KMS-11 (cell line): Measurements from ENCODE around the gene TMEM187.

Source experiments
- H2AFZ ChIP-seq: fragments of 200-600 bp; sonication (generic); 2 replicates; pipeline ENCODE4 v1.6.1; 2016; ENCODE audit warnings: antibody characterized with exemption, mixed run types, low read depth
- H3K27ac ChIP-seq: fragments of 200-600 bp; sonication (generic); 2 replicates; pipeline ENCODE4 v1.6.1; 2016; ENCODE audit warnings: mild to moderate bottlenecking, mixed run types
- H3K27me3 ChIP-seq: fragments of 200-600 bp; sonication (generic); 2 replicates; pipeline ENCODE4 v1.6.1; 2017; ENCODE audit warnings: mild to moderate bottlenecking, low read depth, mixed run types, moderate library complexity; ENCODE audit not compliant: insufficient read depth
- H3K36me3 ChIP-seq: fragments of 200-600 bp; sonication (generic); 2 replicates; pipeline ENCODE4 v1.6.1; 2017; ENCODE audit warnings: mild to moderate bottlenecking, mixed run types; ENCODE audit not compliant: insufficient read depth
- H3K4me1 ChIP-seq: fragments of 200-600 bp; sonication (generic); 2 replicates; pipeline ENCODE4 v1.6.1; 2016; ENCODE audit warnings: mild to moderate bottlenecking, low read depth, mixed run types; ENCODE audit not compliant: poor library complexity, severe bottlenecking
- H3K4me2 ChIP-seq: fragments of 200-600 bp; sonication (generic); 2 replicates; pipeline ENCODE4 v1.7.0; 2016; ENCODE audit warnings: mild to moderate bottlenecking, mixed run types
- H3K4me3 ChIP-seq: fragments of 200-600 bp; sonication (generic); IDR thresholded peaks from 2 replicates; pipeline ENCODE4 v1.6.1; 2017; ENCODE audit warnings: low read depth, low read length, mixed read lengths; ENCODE audit not compliant: insufficient read depth
- H3K79me2 ChIP-seq: fragments of 200-600 bp; sonication (generic); 2 replicates; pipeline ENCODE4 v1.6.1; 2016; ENCODE audit warnings: low read depth, mixed run types; ENCODE audit not compliant: insufficient read depth
- H3K9ac ChIP-seq: fragments of 200-600 bp; sonication (generic); 2 replicates; pipeline ENCODE4 v1.6.1; 2016; ENCODE audit warnings: mild to moderate bottlenecking, mixed run types
- H4K20me1 ChIP-seq: fragments of 200-600 bp; sonication (generic); 2 replicates; pipeline ENCODE4 v1.6.1; 2016; ENCODE audit warnings: mild to moderate bottlenecking, mixed run types; ENCODE audit not compliant: insufficient read depth
- TF ChIP-seq, protein P1 (sequence below): fragments of 200-600 bp; sonication (generic); conservative IDR thresholded peaks from 2 replicates; pipeline ENCODE4 v1.6.1; 2017; ENCODE audit warnings: low read depth, mild to moderate bottlenecking, antibody characterized with exemption, low read length, moderate library complexity, mixed read lengths

The TMEM187 gene

GRCh38 chrX:154030266-154030665 is 57.7 kb downstream of the TMEM187 start:
- Histone ChIP-seq H3K27me3 (no peaks in the 10 kb centered on the region), H3K36me3 (no peaks in the 10 kb centered on the region), H3K79me2 (no peaks in the 10 kb centered on the region; the same call in 1 of the 2 replicates), H3K4me1 (no peaks in the 10 kb centered on the region), H2AFZ (no peak overlapping the region), H3K4me2 (no peak overlapping the region), H3K4me3 (no peak overlapping the region), H3K27ac (no peak overlapping the region), H4K20me1 (no peaks in the 10 kb centered on the region), H3K9ac (no peak overlapping the region)
- TF ChIP-seq, protein P1, sequence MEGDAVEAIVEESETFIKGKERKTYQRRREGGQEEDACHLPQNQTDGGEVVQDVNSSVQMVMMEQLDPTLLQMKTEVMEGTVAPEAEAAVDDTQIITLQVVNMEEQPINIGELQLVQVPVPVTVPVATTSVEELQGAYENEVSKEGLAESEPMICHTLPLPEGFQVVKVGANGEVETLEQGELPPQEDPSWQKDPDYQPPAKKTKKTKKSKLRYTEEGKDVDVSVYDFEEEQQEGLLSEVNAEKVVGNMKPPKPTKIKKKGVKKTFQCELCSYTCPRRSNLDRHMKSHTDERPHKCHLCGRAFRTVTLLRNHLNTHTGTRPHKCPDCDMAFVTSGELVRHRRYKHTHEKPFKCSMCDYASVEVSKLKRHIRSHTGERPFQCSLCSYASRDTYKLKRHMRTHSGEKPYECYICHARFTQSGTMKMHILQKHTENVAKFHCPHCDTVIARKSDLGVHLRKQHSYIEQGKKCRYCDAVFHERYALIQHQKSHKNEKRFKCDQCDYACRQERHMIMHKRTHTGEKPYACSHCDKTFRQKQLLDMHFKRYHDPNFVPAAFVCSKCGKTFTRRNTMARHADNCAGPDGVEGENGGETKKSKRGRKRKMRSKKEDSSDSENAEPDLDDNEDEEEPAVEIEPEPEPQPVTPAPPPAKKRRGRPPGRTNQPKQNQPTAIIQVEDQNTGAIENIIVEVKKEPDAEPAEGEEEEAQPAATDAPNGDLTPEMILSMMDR: no peak

DNA sequence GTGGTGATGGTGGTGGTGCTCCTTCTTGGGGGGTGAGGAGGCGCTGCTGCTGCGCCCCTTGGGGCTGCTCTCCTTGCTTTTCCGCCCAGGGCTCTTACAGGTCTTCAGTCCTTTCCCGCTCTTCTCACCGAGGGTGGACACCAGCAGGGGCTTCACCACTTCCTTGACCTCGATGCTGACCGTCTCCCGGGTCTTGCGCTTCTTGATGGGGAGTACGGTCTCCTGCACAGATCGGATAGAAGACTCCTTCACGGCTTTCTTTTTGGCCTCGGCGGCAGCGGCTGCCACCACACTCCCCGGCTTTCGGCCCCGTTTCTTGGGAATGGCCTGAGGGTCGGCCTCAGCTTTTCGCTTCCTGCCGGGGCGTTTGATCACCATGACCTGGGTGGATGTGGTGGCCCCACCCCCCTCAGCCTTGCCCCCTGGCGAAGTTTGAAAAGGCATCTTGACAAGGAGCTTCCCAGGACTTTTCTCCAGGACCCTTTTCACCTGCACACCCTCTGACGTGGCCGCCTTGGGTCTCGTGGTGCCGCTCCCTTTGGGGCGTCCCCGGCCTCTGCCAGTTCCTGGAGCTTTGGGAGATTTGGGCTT is 58.3 kb downstream of the TMEM187 start:
- no peak overlapping the region for H3K4me3 ChIP-seq
- H3K27me3 ChIP-seq: no peaks in the 10 kb centered on the region
- H3K27ac ChIP-seq: no peak overlapping the region
- H3K4me1 ChIP-seq: no peaks in the 10 kb centered on the region
- H3K79me2 ChIP-seq: no peaks in the 10 kb centered on the region; the same call in 1 of the 2 replicates
- H3K9ac ChIP-seq: no peak overlapping the region
- H4K20me1 ChIP-seq: no peaks in the 10 kb centered on the region
- no peak overlapping the region for H3K4me2 ChIP-seq
- TF ChIP-seq, protein P1: no peak
- H3K36me3 ChIP-seq: no peaks in the 10 kb centered on the region
- H2AFZ ChIP-seq: no peak overlapping the region

DNA sequence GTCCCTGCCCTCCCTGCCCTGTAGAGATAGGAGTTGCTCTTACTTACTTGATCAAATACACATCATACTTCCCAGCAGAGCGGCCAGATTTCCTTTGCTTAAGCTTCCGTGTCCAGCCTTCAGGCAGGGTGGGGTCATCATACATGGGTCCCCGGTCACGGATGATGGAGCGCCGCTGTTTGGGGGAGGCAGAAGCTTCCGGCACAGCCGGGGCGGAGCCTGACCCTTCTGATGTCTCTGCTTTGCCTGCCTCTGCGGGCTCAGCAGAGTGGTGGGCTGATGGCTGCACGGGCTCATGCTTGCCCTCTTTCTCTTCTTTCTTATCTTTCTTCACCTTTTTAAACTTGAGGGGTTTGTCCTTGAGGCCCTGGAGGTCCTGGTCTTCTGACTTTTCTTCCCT is 59.6 kb downstream of the TMEM187 start:
- Histone ChIP-seq H3K4me1 (no peaks in the 10 kb centered on the region), H3K27ac (no peak overlapping the region), H3K9ac (no peak overlapping the region), H3K4me3 (no peak overlapping the region), H3K27me3 (no peaks in the 10 kb centered on the region), H3K36me3 (no peaks in the 10 kb centered on the region), H4K20me1 (no peaks in the 10 kb centered on the region), H3K79me2 (no peaks in the 10 kb centered on the region; the same call in 1 of the 2 replicates), H2AFZ (no peak overlapping the region), H3K4me2 (no peak overlapping the region)
- TF ChIP-seq, protein P1: no peak

- Histone ChIP-seq H3K4me2 (no peak overlapping the region), H3K4me3 (no peak overlapping the region), H4K20me1 (no peaks in the 10 kb centered on the region), H3K27ac (no peak overlapping the region), H3K27me3 (no peaks in the 10 kb centered on the region), H3K79me2 (no peaks in the 10 kb centered on the region; the same call in 1 of the 2 replicates), H3K9ac (no peak overlapping the region), H2AFZ (no peak overlapping the region), H3K4me1 (no peaks in the 10 kb centered on the region), H3K36me3 (no peaks in the 10 kb centered on the region)
- TF ChIP-seq, protein P1: no peak
These were observed 60.1 kb downstream of the TMEM187 start for GRCh38 chrX:154032653-154033052.
